ENCODE data around the gene USP25. TPM values are rescaled to one million over a fixed set of nuclear protein-coding genes. Genes with fewer than 3 reads are reported as not detected.

The USP25 gene
- total RNA-seq, 1 experiment from 2014 or later = 33.6 TPM

GRCh38 chr21:15725949-15726348, 3.8 kb upstream of the USP25 start:
- intact Hi-C loops (cut with micrococcal nuclease) = no loop called here
- no peak for ATAC-seq
- Histone ChIP-seq H4K20me1 (ENCODE audit: insufficient read depth) (no peaks in the 10 kb centered on the region), H2AFZ (ENCODE audit: low read depth, low read length, poor library complexity, severe bottlenecking) (no peak overlapping the region), H3K9ac (ENCODE audit: low read length) (no peak overlapping the region), H3K4me1 (ENCODE audit: control insufficient read depth in 1 of 2, insufficient read depth in 2 of 2, low read length in 2 of 2) (peaks cover 17 to 18% of the 10 kb centered on the region in 2 experiments; a peak in 3 of 4 replicates), H3K27me3 (ENCODE audit: insufficient read depth, low read length) (no peaks in the 10 kb centered on the region), H3K9me2 (ENCODE audit: insufficient read depth) (no peaks in the 10 kb centered on the region), H3K36me3 (ENCODE audit: control insufficient read depth in 1 of 2, insufficient read depth in 2 of 2, low read length in 2 of 2) (no peaks in the 10 kb centered on the region), H3K4me2 (ENCODE audit: low read length) (no peak overlapping the region), H3K9me3 (ENCODE audit: control insufficient read depth in 1 of 2, insufficient read depth in 1 of 2, low read depth in 1 of 2, low read length in 2 of 2) (no peaks in the 10 kb centered on the region), H3K4me3 (replicated peaks in 1 of 2; ENCODE audit: low read depth in 1 of 2, low read length in 2 of 2) (no peak overlapping the region), H3K27ac (ENCODE audit: low read depth, low read length) (no peak overlapping the region), H3K79me2 (ENCODE audit: insufficient read depth, low read length) (peaks cover 7% of the 10 kb centered on the region)
- no peak for DNase-seq (ENCODE audit: low read depth, low spot score)
- ChIA-PET CTCF (no interaction called here), POLR2A (no interaction called here), RAD21 (ENCODE audit: low non-redundant PET in 1 of 2, low total read pairs in 2 of 2, uncharacterized antibody in 2 of 2, unreplicated experiment in 2 of 2) (no interaction called here)
- TF ChIP-seq TCF7L2 (IDR thresholded peaks at IDR 0.05; ENCODE audit: borderline replicate concordance, extremely low read depth, insufficient read depth, insufficient read length) = no peak
- TF ChIP-seq FOSL1 (IDR thresholded peaks at IDR 0.05; ENCODE audit: low read depth) = no peak
- TF ChIP-seq SRF (IDR thresholded peaks at IDR 0.05; ENCODE audit: low read depth) = no peak
- TF ChIP-seq YY1 (IDR thresholded peaks at IDR 0.05; ENCODE audit: extremely low read depth, insufficient replicate concordance, low read depth, low read length) = no peak
- no peak for TF ChIP-seq ZNF274 (IDR thresholded peaks at IDR 0.05; ENCODE audit: low read depth, low read length)
- no peak for TF ChIP-seq SIN3A (IDR thresholded peaks at IDR 0.05; ENCODE audit: low read depth)
- TF ChIP-seq EGR1 (IDR thresholded peaks at IDR 0.05; ENCODE audit: low read depth) = no peak
- BruUV-seq (replicated peaks) = no TSS peak

GRCh38 chr21:15728046-15728445, 1.7 kb upstream of the USP25 start:
- DNase-seq (ENCODE audit: low read depth, low spot score) = no peak
- CTCF ChIA-PET = no interaction called here
- TF ChIP-seq CEBPB (IDR thresholded peaks at IDR 0.05; ENCODE audit: low read depth) = no peak
- TF ChIP-seq CTCF (IDR thresholded peaks at IDR 0.05 in 2 of 3, conservative IDR thresholded peaks at IDR 0.05 in 1 of 3; ENCODE audit: borderline replicate concordance in 1 of 3, insufficient read depth in 1 of 3, low read depth in 2 of 3, low read length in 2 of 3) = no peak
- TF ChIP-seq ZFX (IDR thresholded peaks at IDR 0.05) = no peak
- TF ChIP-seq FOSL1 (IDR thresholded peaks at IDR 0.05; ENCODE audit: low read depth) = no peak
- TF ChIP-seq POLR2AphosphoS5 (IDR thresholded peaks at IDR 0.05; ENCODE audit: low read depth, low read length) = no peak
- no peak for TF ChIP-seq POLR2A (IDR thresholded peaks at IDR 0.05; ENCODE audit: borderline replicate concordance, extremely low read depth, insufficient read depth, insufficient read length)
- TF ChIP-seq REST (IDR thresholded peaks at IDR 0.05; ENCODE audit: low read depth) = no peak
- no peak for TF ChIP-seq MAX (IDR thresholded peaks at IDR 0.05)
- TF ChIP-seq ZNF274 (IDR thresholded peaks at IDR 0.05; ENCODE audit: low read depth, low read length) = no peak
- TF ChIP-seq YY1 (IDR thresholded peaks at IDR 0.05; ENCODE audit: extremely low read depth, insufficient replicate concordance, low read depth, low read length) = no peak
- no peak for TF ChIP-seq EGR1 (IDR thresholded peaks at IDR 0.05; ENCODE audit: low read depth)
- TF ChIP-seq JUND (IDR thresholded peaks at IDR 0.05) = no peak
- no peak for TF ChIP-seq RAD21 (IDR thresholded peaks at IDR 0.05; ENCODE audit: low read depth)

More at GRCh38 chr21:15728046-15728445, 1.7 kb upstream of the USP25 start:
- RAD21 ChIA-PET (ENCODE audit: low non-redundant PET in 1 of 2, low total read pairs in 2 of 2, uncharacterized antibody in 2 of 2, unreplicated experiment in 2 of 2) = no interaction called here
- Histone ChIP-seq H3K79me2 (ENCODE audit: insufficient read depth, low read length) (peaks cover 28% of the 10 kb centered on the region), H3K9me3 (ENCODE audit: control insufficient read depth in 1 of 2, insufficient read depth in 1 of 2, low read depth in 1 of 2, low read length in 2 of 2) (no peaks in the 10 kb centered on the region), H3K4me3 (replicated peaks in 1 of 2; ENCODE audit: low read depth in 1 of 2, low read length in 2 of 2) (no peak overlapping the region), H3K9ac (ENCODE audit: low read length) (no peak overlapping the region), H2AFZ (ENCODE audit: low read depth, low read length, poor library complexity, severe bottlenecking) (no peak overlapping the region), H3K36me3 (ENCODE audit: control insufficient read depth in 1 of 2, insufficient read depth in 2 of 2, low read length in 2 of 2) (no peaks in the 10 kb centered on the region), H3K9me2 (ENCODE audit: insufficient read depth) (no peaks in the 10 kb centered on the region), H4K20me1 (ENCODE audit: insufficient read depth) (no peaks in the 10 kb centered on the region), H3K27ac (ENCODE audit: low read depth, low read length) (no peak overlapping the region), H3K27me3 (ENCODE audit: insufficient read depth, low read length) (no peaks in the 10 kb centered on the region), H3K4me1 (ENCODE audit: control insufficient read depth in 1 of 2, insufficient read depth in 2 of 2, low read length in 2 of 2) (peaks cover 25 to 28% of the 10 kb centered on the region in 2 experiments), H3K4me2 (ENCODE audit: low read length) (no peak overlapping the region)
- BruUV-seq (replicated peaks) = no TSS peak
- intact Hi-C loops (cut with micrococcal nuclease) = no loop called here
- no peak for ATAC-seq
- POLR2A ChIA-PET = no interaction called here
